Mesendoderm (in vitro differentiated cells): ENCODE results near the gene PTPRJ.

Experiments used
- DNase-seq: peaks from one replicate; pipeline ENCODE4 v3.0.0; 2013
- H2AK5ac ChIP-seq: 2 replicates; pipeline ENCODE4 v1.6.1; 2013; ENCODE audit warnings: low read length, inconsistent platforms
- H2BK120ac ChIP-seq: 2 replicates; pipeline ENCODE4 v1.6.1; 2013; ENCODE audit warnings: low read depth, mild to moderate bottlenecking, low read length, moderate library complexity, mixed read lengths
- H2BK15ac ChIP-seq: replicated peaks from 2 replicates; pipeline ENCODE4 v1.6.1; 2013; ENCODE audit warnings: low read depth, mild to moderate bottlenecking, moderate library complexity
- H2BK5ac ChIP-seq: 2 replicates; pipeline ENCODE4 v1.6.1; 2013; ENCODE audit warnings: low read length, inconsistent platforms
- H3K18ac ChIP-seq: 2 replicates; pipeline ENCODE4 v1.6.1; 2013; ENCODE audit warnings: mild to moderate bottlenecking, low read length, mixed read lengths
- H3K23ac ChIP-seq: one replicate; pipeline ENCODE4 v1.6.1; 2013; ENCODE audit warnings: low read length
- H3K27ac ChIP-seq: 2 replicates; pipeline ENCODE4 v1.5.1; 2013; ENCODE audit warnings: low read depth, mild to moderate bottlenecking, inconsistent platforms, low read length, moderate library complexity
- H3K27me3 ChIP-seq: 2 replicates; pipeline ENCODE4 v1.6.1; 2013; ENCODE audit warnings: low read length, control low read depth, mild to moderate bottlenecking, inconsistent platforms; ENCODE audit not compliant: insufficient read depth, poor library complexity
- H3K36me3 ChIP-seq: 2 replicates; pipeline ENCODE4 v1.6.1; 2013; ENCODE audit warnings: low read length, inconsistent platforms; ENCODE audit not compliant: control insufficient read depth, insufficient read depth
- H3K4ac ChIP-seq: one replicate; pipeline ENCODE4 v1.6.1; 2013; ENCODE audit warnings: low read depth, mild to moderate bottlenecking, low read length, moderate library complexity
- H3K4me1 ChIP-seq: 2 replicates; pipeline ENCODE4 v1.6.1; 2013; ENCODE audit warnings: low read depth, low read length, inconsistent platforms; ENCODE audit not compliant: control insufficient read depth
- H3K4me2 ChIP-seq: 2 replicates; pipeline ENCODE4 v1.6.1; 2013; ENCODE audit warnings: low read length
- H3K4me3 ChIP-seq: 2 replicates; pipeline ENCODE4 v1.5.1; 2013; ENCODE audit warnings: mild to moderate bottlenecking, low read length
- H3K56ac ChIP-seq: one replicate; pipeline ENCODE4 v1.6.1; 2013; ENCODE audit warnings: low read length
- H3K79me1 ChIP-seq: 2 replicates; pipeline ENCODE4 v1.6.1; 2013; ENCODE audit warnings: low read length, inconsistent platforms
- H3K79me2 ChIP-seq: 2 replicates; pipeline ENCODE4 v1.6.1; 2013; ENCODE audit warnings: mild to moderate bottlenecking, low read length; ENCODE audit not compliant: control insufficient read depth, insufficient read depth
- H3K9ac ChIP-seq: 2 replicates; pipeline ENCODE4 v1.6.1; 2013; ENCODE audit warnings: low read length, inconsistent platforms
- H4K5ac ChIP-seq: one replicate; pipeline ENCODE4 v1.6.1; 2013; ENCODE audit warnings: low read length
- H4K8ac ChIP-seq: one replicate; pipeline ENCODE4 v1.6.1; 2013; ENCODE audit warnings: low read depth, mild to moderate bottlenecking, control low read depth, low read length, moderate library complexity
- WGBS: extraction: QIAGEN DNeasy Blood & Tissue Kit; methylation state at CpG from one replicate; pipeline ENCODE4 v1.1.7; 2013; ENCODE audit warnings: low lambda C conversion rate, missing lambda C conversion rate; ENCODE audit not compliant: insufficient coverage; ENCODE audit errors: extremely low coverage; 5-methylcytosine and 5-hydroxymethylcytosine counted together

PTPRJ gene

GRCh38 chr11:47961383-47961782 is 19.0 kb upstream of the PTPRJ start:
- no peak overlapping the region for H3K4me3 ChIP-seq
- no peaks in the 10 kb centered on the region for H3K79me2 ChIP-seq
- no peak overlapping the region for H3K4ac ChIP-seq
- H4K8ac ChIP-seq, result no peak overlapping the region
- no peak overlapping the region for H2AK5ac ChIP-seq
- no peak overlapping the region for H3K9ac ChIP-seq
- no peak overlapping the region for H3K56ac ChIP-seq
- no peak overlapping the region for H3K4me2 ChIP-seq
- H3K4me1 ChIP-seq, result no peaks in the 10 kb centered on the region
- no peaks in the 10 kb centered on the region for H3K36me3 ChIP-seq
- no peak overlapping the region for H3K23ac ChIP-seq
- DNase-seq, result peak; percentile 42
- H2BK5ac ChIP-seq, result no peak overlapping the region
- H3K27ac ChIP-seq, result no peak overlapping the region
- no peak overlapping the region for H3K18ac ChIP-seq
- no peak overlapping the region for H4K5ac ChIP-seq
- no peaks in the 10 kb centered on the region for H3K79me1 ChIP-seq
- no peak overlapping the region for H2BK15ac ChIP-seq
- no peak overlapping the region for H2BK120ac ChIP-seq
- H3K27me3 ChIP-seq, result no peaks in the 10 kb centered on the region
- WGBS, result no CpG with 5 or more reads among the region's 5 CpGs

- Histone ChIP-seq H3K4me2 (no peak overlapping the region), H3K36me3 (no peaks in the 10 kb centered on the region), H4K5ac (no peak overlapping the region), H3K18ac (no peak overlapping the region), H2BK120ac (no peak overlapping the region), H3K9ac (no peak overlapping the region), H2BK15ac (no peak overlapping the region), H2BK5ac (no peak overlapping the region), H3K56ac (no peak overlapping the region), H3K23ac (no peak overlapping the region), H3K79me2 (no peaks in the 10 kb centered on the region), H2AK5ac (no peak overlapping the region), H3K4ac (no peak overlapping the region), H3K4me3 (no peak overlapping the region), H3K4me1 (no peaks in the 10 kb centered on the region), H4K8ac (no peak overlapping the region), H3K27ac (no peak overlapping the region), H3K79me1 (no peaks in the 10 kb centered on the region), H3K27me3 (no peaks in the 10 kb centered on the region)
- no CpG with 5 or more reads among the region's 6 CpGs for WGBS
- no peak for DNase-seq
Observed at GRCh38 chr11:47964546-47964945, 15.8 kb upstream of the PTPRJ start.

- H3K79me2 ChIP-seq, result no peaks in the 10 kb centered on the region
- no peak overlapping the region for H3K9ac ChIP-seq
- H3K4me2 ChIP-seq, result no peak overlapping the region
- no peak overlapping the region for H2BK15ac ChIP-seq
- H3K56ac ChIP-seq, result no peak overlapping the region
- H3K79me1 ChIP-seq, result no peaks in the 10 kb centered on the region
- no peak overlapping the region for H3K4ac ChIP-seq
- no peak overlapping the region for H2BK5ac ChIP-seq
- no peak overlapping the region for H3K18ac ChIP-seq
- no peak overlapping the region for H3K27ac ChIP-seq
- DNase-seq, result peak; percentile 55
- H3K23ac ChIP-seq, result no peak overlapping the region
- H2BK120ac ChIP-seq, result no peak overlapping the region
- H3K36me3 ChIP-seq, result no peaks in the 10 kb centered on the region
- H3K27me3 ChIP-seq, result no peaks in the 10 kb centered on the region
- H3K4me1 ChIP-seq, result no peaks in the 10 kb centered on the region
- no CpG with 5 or more reads among the region's 9 CpGs for WGBS
- no peak overlapping the region for H2AK5ac ChIP-seq
- no peak overlapping the region for H3K4me3 ChIP-seq
- H4K8ac ChIP-seq, result no peak overlapping the region
- H4K5ac ChIP-seq, result no peak overlapping the region
Observed at GRCh38 chr11:47967577-47968525, 12.5 kb upstream of the PTPRJ start.

- no CpG with 5 or more reads among the region's 8 CpGs for WGBS
- Histone ChIP-seq H3K23ac (no peak overlapping the region), H3K27ac (no peak overlapping the region)
Observed at GRCh38 chr11:47969401-47969800, 11.0 kb upstream of the PTPRJ start.

GRCh38 chr11:47971501-47971900 is 8.9 kb upstream of the PTPRJ start:
- no peak overlapping the region for H4K8ac ChIP-seq
- H3K4me3 ChIP-seq, result no peak overlapping the region
- no peak overlapping the region for H3K27ac ChIP-seq
- H3K4ac ChIP-seq, result no peak overlapping the region
- no peaks in the 10 kb centered on the region for H3K79me1 ChIP-seq
- no peak overlapping the region for H2AK5ac ChIP-seq
- no peak overlapping the region for H2BK15ac ChIP-seq
- no peak overlapping the region for H3K18ac ChIP-seq
- H3K79me2 ChIP-seq, result no peaks in the 10 kb centered on the region
- WGBS, result no CpG with 5 or more reads among the region's 4 CpGs
- H3K36me3 ChIP-seq, result no peaks in the 10 kb centered on the region
- no peak overlapping the region for H4K5ac ChIP-seq
- no peak for DNase-seq
- no peak overlapping the region for H3K4me2 ChIP-seq
- H3K56ac ChIP-seq, result no peak overlapping the region
- H3K4me1 ChIP-seq, result no peaks in the 10 kb centered on the region
- no peak overlapping the region for H3K9ac ChIP-seq
- no peak overlapping the region for H2BK5ac ChIP-seq
- H2BK120ac ChIP-seq, result no peak overlapping the region
- no peak overlapping the region for H3K23ac ChIP-seq
- H3K27me3 ChIP-seq, result no peaks in the 10 kb centered on the region

More at GRCh38 chr11:47969401-47969800, 11.0 kb upstream of the PTPRJ start:
- H3K56ac ChIP-seq, result no peak overlapping the region
- no peak overlapping the region for H3K4me2 ChIP-seq
- H2BK5ac ChIP-seq, result no peak overlapping the region
- H3K79me1 ChIP-seq, result no peaks in the 10 kb centered on the region
- H3K4me3 ChIP-seq, result no peak overlapping the region
- H3K36me3 ChIP-seq, result no peaks in the 10 kb centered on the region
- H2AK5ac ChIP-seq, result no peak overlapping the region
- no peak overlapping the region for H2BK120ac ChIP-seq
- no peaks in the 10 kb centered on the region for H3K79me2 ChIP-seq
- H3K4me1 ChIP-seq, result no peaks in the 10 kb centered on the region
- H2BK15ac ChIP-seq, result no peak overlapping the region
- no peak overlapping the region for H4K5ac ChIP-seq
- no peak overlapping the region for H3K18ac ChIP-seq
- DNase-seq, result no peak
- H3K4ac ChIP-seq, result no peak overlapping the region
- no peak overlapping the region for H4K8ac ChIP-seq
- H3K27me3 ChIP-seq, result no peaks in the 10 kb centered on the region
- H3K9ac ChIP-seq, result no peak overlapping the region
